Activated CD4-positive, alpha-beta T cell treated with anti-CD3 and anti-CD28 coated beads, Interleukin-10, Interleukin-2, amounts not matched to agents 100 ng/mL and 50 ng/mL, durations not matched to agents 16 hours and 8 hours (primary cell): Measurements from ENCODE around the gene HPN.
"Not testable (repeated sequence)": the region's sequence is repeated elsewhere in the genome, so short reads cannot be mapped to it uniquely, and the experiment has no call there.

Source experiments
- DNase-seq: peaks from one replicate; pipeline ENCODE4 v3.0.0-alpha.2; 2020

The HPN gene

GRCh38 chr19:35028600-35028885 lies 13.0 kb upstream of the HPN start:
- DNase-seq: not testable (repeated sequence)

GRCh38 chr19:35029275-35029736 lies 12.2 kb upstream of the HPN start:
- DNase-seq: not testable (repeated sequence)

- peak; percentile 10 for DNase-seq
Observed at GRCh38 chr19:35029737-35030256, 11.7 kb upstream of the HPN start.

GRCh38 chr19:35030257-35031071 lies 11.1 kb upstream of the HPN start, which contains the start of gene SCN1B:
Gene SCN1B (plus strand): TSS chr19:35030470. CDS start chr19:35030821, 351 bp downstream.
- peak; percentile 63 for DNase-seq

- no peak for DNase-seq
Observed at GRCh38 chr19:35031072-35031881, 10.2 kb upstream of the HPN start.

GRCh38 chr19:35032356-35032865 lies 9.1 kb upstream of the HPN start:
- DNase-seq: no peak

GRCh38 chr19:35033067-35034004 lies 8.2 kb upstream of the HPN start:
- DNase-seq: no peak

GRCh38 chr19:35034005-35034502 lies 7.5 kb upstream of the HPN start:
- DNase-seq: no peak

- no peak for DNase-seq
Observed at GRCh38 chr19:35034588-35035382, 6.7 kb upstream of the HPN start.

GRCh38 chr19:35037716-35038622 lies 3.6 kb upstream of the HPN start:
- no peak for DNase-seq

- no peak for DNase-seq
Observed at GRCh38 chr19:35038623-35039512, 2.7 kb upstream of the HPN start.

GRCh38 chr19:35039881-35040825 lies 1.4 kb upstream of the HPN start:
- no peak for DNase-seq

- no peak for DNase-seq
Observed at GRCh38 chr19:35040826-35041547, 534 bp upstream of the HPN start.

- no peak for DNase-seq
Observed at GRCh38 chr19:35042056-35042730, 672 bp downstream of the HPN start.

- DNase-seq: no peak
Observed at GRCh38 chr19:35042954-35043604, 1.6 kb downstream of the HPN start.

- DNase-seq: no peak
Observed at GRCh38 chr19:35043906-35044305, 2.4 kb downstream of the HPN start.
